GM19193 (cell line): Measurements from ENCODE around the gene GON7.

ENCODE experiments used
- POLR2A ChIP-seq: IDR thresholded peaks from 4 replicates; pipeline ENCODE4 v1.6.1; 2011; ENCODE audit not compliant: insufficient read depth, insufficient read length; ENCODE audit errors: extremely low read depth

GON7 gene

GRCh38 chr14:93173943-93174395 is 32.9 kb downstream of the GON7 start:
- TF ChIP-seq POLR2A = no peak

- no peak for TF ChIP-seq POLR2A
Measured at GRCh38 chr14:93171376-93171775, 35.5 kb downstream of the GON7 start.

GRCh38 chr14:93163564-93163963 is 43.3 kb downstream of the GON7 start:
- no peak for TF ChIP-seq POLR2A

GRCh38 chr14:93161411-93161940 is 45.4 kb downstream of the GON7 start:
- TF ChIP-seq POLR2A = no peak

- TF ChIP-seq POLR2A = no peak
Measured at GRCh38 chr14:93160353-93160801, 46.5 kb downstream of the GON7 start.

GRCh38 chr14:93156693-93157369 is 50.0 kb downstream of the GON7 start:
- TF ChIP-seq POLR2A = no peak

GRCh38 chr14:93155667-93156066 is 51.2 kb downstream of the GON7 start:
- no peak for TF ChIP-seq POLR2A

GRCh38 chr14:93153121-93153520 is 53.7 kb downstream of the GON7 start:
- TF ChIP-seq POLR2A = no peak
